B cell (primary cell): ENCODE data around the gene TBC1D22A. TPM values are rescaled to one million over a fixed set of nuclear protein-coding genes. Genes with fewer than 3 reads are reported as not detected.

Experiments
- ATAC-seq: fragments of 200-7000 bp; cut with Tn5 transposase; one replicate; pipeline ENCODE4 v1.10.0; 2021; ENCODE audit warnings: low read depth, mild to moderate bottlenecking, moderate number of reproducible peaks, moderate library complexity
- CTCF ChIA-PET: fragments of 350-600 bp; sonication (Branson Sonifier 250); formaldehyde crosslinking; loops from one replicate; lab custom pipeline; 2021; ENCODE audit warnings: antibody characterized with exemption, inconsistent platforms; lab: Charles Lee
- POLR2A ChIA-PET: fragments of 350-600 bp; sonication (Branson Sonifier 250); formaldehyde crosslinking; loops from one replicate; lab custom pipeline; 2021; ENCODE audit warnings: antibody characterized with exemption; lab: Charles Lee
- DNase-seq: peaks from one replicate; pipeline ENCODE4 v3.0.0; 2013
- H2AFZ ChIP-seq: 2 replicates; pipeline ENCODE4 v1.6.1; 2012; ENCODE audit warnings: mild to moderate bottlenecking, low read depth, low read length; ENCODE audit not compliant: insufficient read depth, poor library complexity, severe bottlenecking
- H3K27ac ChIP-seq, 2 donors: 1 replicate in 1 of 2; 2 replicates in 1 of 2; pipeline ENCODE4 v1.5.1; 2012 to 2013; ENCODE audit warnings: low read length in 2 of 2, mild to moderate bottlenecking in 2 of 2, moderate library complexity in 1 of 2
- H3K27me3 ChIP-seq, 4 experiments: fragments of 200-600 bp in 1 of 4; sonication (generic) in 1 of 4; replicated peaks in 1 of 4; 1 replicate in 2 of 4; 2 replicates in 2 of 4; pipeline versions ENCODE4 v1.6.1 to v1.7.0; 2013 to 2016; ENCODE audit warnings: low read length in 3 of 4, mild to moderate bottlenecking in 2 of 4, mixed read lengths in 1 of 4, moderate library complexity in 1 of 4; ENCODE audit not compliant: insufficient read depth in 4 of 4, control insufficient read depth in 3 of 4; ENCODE audit errors: control extremely low read depth in 1 of 4
- H3K36me3 ChIP-seq, 2 experiments: replicated peaks in 1 of 2; 1 replicate in 1 of 2; 2 replicates in 1 of 2; pipeline versions ENCODE4 v1.6.1 to v1.7.1; 2013; ENCODE audit warnings: low read length in 1 of 2; ENCODE audit not compliant: insufficient read depth in 2 of 2, control insufficient read depth in 1 of 2; ENCODE audit errors: control extremely low read depth in 1 of 2, extremely low read depth in 1 of 2
- H3K4me1 ChIP-seq, 2 donors: fragments of 200-600 bp in 1 of 2; sonication (generic) in 1 of 2; 1 replicate in 1 of 2; 2 replicates in 1 of 2; pipeline versions ENCODE4 v1.5.1 to v1.6.1; 2013 to 2017; ENCODE audit warnings: low read length in 2 of 2; ENCODE audit not compliant: control insufficient read depth in 2 of 2, insufficient read depth in 2 of 2
- H3K4me2 ChIP-seq: replicated peaks from 2 replicates; pipeline ENCODE3; 2012; ENCODE audit warnings: mild to moderate bottlenecking, low read depth, low read length; ENCODE audit not compliant: poor library complexity, severe bottlenecking
- H3K4me3 ChIP-seq, 5 experiments: fragments of 200-600 bp in 1 of 5; sonication (generic) in 1 of 5; 1 replicate in 3 of 5; 2 replicates in 2 of 5; pipeline versions ENCODE4 v1.5.1 to v1.7.0; 2011 to 2016; ENCODE audit warnings: low read length in 4 of 5, mild to moderate bottlenecking in 4 of 5, low read depth in 2 of 5, control low read depth in 1 of 5, moderate library complexity in 1 of 5; ENCODE audit not compliant: insufficient read depth in 1 of 5; ENCODE audit errors: control extremely low read depth in 1 of 5, extremely low read depth in 1 of 5
- H3K79me2 ChIP-seq: fragments of 200-600 bp; sonication (generic); one replicate; pipeline ENCODE4 v1.6.0; 2016; ENCODE audit warnings: low read length; ENCODE audit not compliant: control insufficient read depth, insufficient read depth
- H3K9ac ChIP-seq: fragments of 200-600 bp; sonication (generic); 2 replicates; pipeline ENCODE4 v1.6.1; 2017; ENCODE audit warnings: mild to moderate bottlenecking, low read length, moderate library complexity
- H3K9me3 ChIP-seq, 3 donors: one replicate each; pipeline versions ENCODE4 v1.6.1 to v1.7.1; 2013; ENCODE audit warnings: low read length in 2 of 3; ENCODE audit not compliant: control insufficient read depth in 2 of 3, insufficient read depth in 1 of 3; ENCODE audit errors: control extremely low read depth in 1 of 3
- H4K20me1 ChIP-seq: 2 replicates; pipeline ENCODE4 v1.6.0; 2012; ENCODE audit warnings: mild to moderate bottlenecking, low read length; ENCODE audit not compliant: insufficient read depth, control insufficient read depth, poor library complexity, severe bottlenecking
- H3K27ac Mint-ChIP-seq: one replicate; pipeline ENCODE4 v1.8.0; 2021; ENCODE audit warnings: mixed read lengths
- H3K27me3 Mint-ChIP-seq: one replicate; pipeline ENCODE4 v1.8.0; 2021; ENCODE audit warnings: mixed read lengths
- H3K4me1 Mint-ChIP-seq: one replicate; pipeline ENCODE4 v1.8.0; 2021; ENCODE audit warnings: mixed read lengths
- H3K4me3 Mint-ChIP-seq: one replicate; pipeline ENCODE4 v1.8.0; 2021; ENCODE audit warnings: mixed read lengths
- H3K9me3 Mint-ChIP-seq: one replicate; pipeline ENCODE4 v1.8.0; 2022; ENCODE audit warnings: mixed read lengths; ENCODE audit not compliant: insufficient read depth
- EZH2 ChIP-seq: IDR thresholded peaks from 2 replicates; pipeline ENCODE4 v1.6.1; 2012; ENCODE audit warnings: borderline replicate concordance, low read depth, mild to moderate bottlenecking, moderate library complexity, low read length; ENCODE audit not compliant: insufficient read depth, poor library complexity, severe bottlenecking
- WGBS: methylation state at CpG from one replicate; pipeline ENCODE4 v1.1.5; 2013; ENCODE audit warnings: missing lambda C conversion rate; ENCODE audit not compliant: insufficient coverage; 5-methylcytosine and 5-hydroxymethylcytosine counted together
- intact Hi-C: fragments of 100-400 bp; cut with micrococcal nuclease; formaldehyde crosslinking; loops from one replicate; pipeline ENCODE4 v1.10.0; 2022
- polyA plus RNA-seq: library from polyadenylated mRNA; depleted of rRNA; stranded (reverse); fragments of >200 nt; gene quantifications from 2 replicates; pipeline ENCODE4 v1.2.3, GENCODE V29; 2012
- total RNA-seq, 2 donors: library from RNA; stranded (reverse); fragments of 120-200 nt in 1 of 2; gene quantifications; 1 replicate in 1 of 2; 2 replicates in 1 of 2; pipeline versions ENCODE4 v1.2.3 to v1.2.4, GENCODE V29; 2013 to 2022
- TF ChIP-seq, protein P1 (sequence below): fragments of 200-600 bp; IDR thresholded peaks from one replicate; pipeline ENCODE4 v1.8.0; 2022; ENCODE audit warnings: antibody characterized with exemption, mild to moderate bottlenecking

Gene TBC1D22A
- total and polyA plus RNA-seq, 2 donors (not counting 1 experiment from before 2014, with no cell fraction given) = 73.8 to 128 TPM

GRCh38 chr22:47106806-47107205 is 344.4 kb downstream of the TBC1D22A start:
- Mint-ChIP-seq H3K9me3 (no peaks in the 10 kb centered on the region), H3K27me3 (no peaks in the 10 kb centered on the region), H3K27ac (peak overlapping the region; percentile 6), H3K4me1 (no peaks in the 10 kb centered on the region), H3K4me3 (no peak overlapping the region)
- H3K4me1 ChIP-seq = no peaks in the 10 kb centered on the region
- WGBS = 100% methylated on average over 1 of the region's 5 CpGs
- H3K4me2 ChIP-seq = no peak overlapping the region
- H3K27me3 ChIP-seq = no peaks in the 10 kb centered on the region
- H2AFZ ChIP-seq = no peak overlapping the region
- no peak overlapping the region for H3K9ac ChIP-seq
- peaks cover 0 to 19% of the 10 kb centered on the region in 2 experiments for H3K36me3 ChIP-seq
- ChIA-PET CTCF (no interaction called here), POLR2A (no interaction called here)
- H3K79me2 ChIP-seq = no peaks in the 10 kb centered on the region
- no peak for TF ChIP-seq EZH2
- TF ChIP-seq, protein P1, sequence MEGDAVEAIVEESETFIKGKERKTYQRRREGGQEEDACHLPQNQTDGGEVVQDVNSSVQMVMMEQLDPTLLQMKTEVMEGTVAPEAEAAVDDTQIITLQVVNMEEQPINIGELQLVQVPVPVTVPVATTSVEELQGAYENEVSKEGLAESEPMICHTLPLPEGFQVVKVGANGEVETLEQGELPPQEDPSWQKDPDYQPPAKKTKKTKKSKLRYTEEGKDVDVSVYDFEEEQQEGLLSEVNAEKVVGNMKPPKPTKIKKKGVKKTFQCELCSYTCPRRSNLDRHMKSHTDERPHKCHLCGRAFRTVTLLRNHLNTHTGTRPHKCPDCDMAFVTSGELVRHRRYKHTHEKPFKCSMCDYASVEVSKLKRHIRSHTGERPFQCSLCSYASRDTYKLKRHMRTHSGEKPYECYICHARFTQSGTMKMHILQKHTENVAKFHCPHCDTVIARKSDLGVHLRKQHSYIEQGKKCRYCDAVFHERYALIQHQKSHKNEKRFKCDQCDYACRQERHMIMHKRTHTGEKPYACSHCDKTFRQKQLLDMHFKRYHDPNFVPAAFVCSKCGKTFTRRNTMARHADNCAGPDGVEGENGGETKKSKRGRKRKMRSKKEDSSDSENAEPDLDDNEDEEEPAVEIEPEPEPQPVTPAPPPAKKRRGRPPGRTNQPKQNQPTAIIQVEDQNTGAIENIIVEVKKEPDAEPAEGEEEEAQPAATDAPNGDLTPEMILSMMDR = no peak
- ATAC-seq = no peak
- intact Hi-C loops = no loop called here
- no peak for DNase-seq
- H3K4me3 ChIP-seq = no peak overlapping the region
- peaks cover 33% of the 10 kb centered on the region for H4K20me1 ChIP-seq
- no peaks in the 10 kb centered on the region for H3K9me3 ChIP-seq
- H3K27ac ChIP-seq = no peak overlapping the region

- no peaks in the 10 kb centered on the region for H3K79me2 ChIP-seq
- no peak overlapping the region for H3K9ac ChIP-seq
- Mint-ChIP-seq H3K27ac (peak overlapping the region; percentile 32), H3K27me3 (no peaks in the 10 kb centered on the region), H3K4me3 (no peak overlapping the region), H3K4me1 (no peaks in the 10 kb centered on the region), H3K9me3 (no peaks in the 10 kb centered on the region)
- DNase-seq (no peak), ATAC-seq (no peak)
- peaks cover 0 to 21% of the 10 kb centered on the region in 2 experiments for H3K36me3 ChIP-seq
- H3K4me2 ChIP-seq = no peak overlapping the region
- TF ChIP-seq, protein P1 = no peak
- no peak for TF ChIP-seq EZH2
- ChIA-PET POLR2A (no interaction called here), CTCF (no interaction called here)
- H3K27ac ChIP-seq = no peak overlapping the region
- peaks cover 34% of the 10 kb centered on the region for H4K20me1 ChIP-seq
- H3K27me3 ChIP-seq = no peaks in the 10 kb centered on the region
- H3K4me3 ChIP-seq = no peak overlapping the region
- no CpG with 5 or more reads among the region's 2 CpGs for WGBS
- no peak overlapping the region for H2AFZ ChIP-seq
- intact Hi-C loops = no loop called here
- no peaks in the 10 kb centered on the region for H3K9me3 ChIP-seq
- H3K4me1 ChIP-seq = no peaks in the 10 kb centered on the region
Observed at GRCh38 chr22:47107431-47107830, 345.0 kb downstream of the TBC1D22A start.
